GM18951 (cell line): ENCODE measurements around the gene FBRS.

ENCODE experiments used
- POLR2A ChIP-seq: IDR thresholded peaks from 4 replicates; pipeline ENCODE4 v1.6.1; 2011; ENCODE audit warnings: mild to moderate bottlenecking; ENCODE audit not compliant: insufficient read length, insufficient read depth; ENCODE audit errors: extremely low read depth
- in situ Hi-C: fragments of 300-500 bp; cut with MboI; formaldehyde crosslinking; loops from one replicate; pipeline ENCODE4 v1.12.0; 2022; ENCODE audit warnings: low sequenced_read_pairs, mixed read lengths, inconsistent platforms; ENCODE audit not compliant: unreplicated experiment

The FBRS gene

GRCh38 chr16:30628628-30629540, 29.3 kb upstream of the FBRS start:
- in situ Hi-C loops: loop anchor here (25.0 kb wide), 1 partner anchor 1167 kb away; the partner anchor contains the start of genes BOLA2, SLX1B and SULT1A4
- no peak for TF ChIP-seq POLR2A

- in situ Hi-C loops: loop anchor here (25.0 kb wide), 1 partner anchor 1170 kb away; the partner anchor contains the start of genes BOLA2, SLX1B and SULT1A4
Observed at GRCh38 chr16:30632454-30632853, 25.8 kb upstream of the FBRS start.

- in situ Hi-C loops: loop anchor here (25.0 kb wide), 1 partner anchor 1171 kb away; the partner anchor contains the start of genes BOLA2, SLX1B and SULT1A4
- TF ChIP-seq POLR2A: no peak
Observed at GRCh38 chr16:30633526-30633925, 24.7 kb upstream of the FBRS start.

GRCh38 chr16:30636599-30636998, 21.6 kb upstream of the FBRS start:
- TF ChIP-seq POLR2A: no peak
- in situ Hi-C loops: loop anchor here (25.0 kb wide), 1 partner anchor 1174 kb away; the partner anchor contains the start of genes BOLA2, SLX1B and SULT1A4

GRCh38 chr16:30637139-30637538, 21.1 kb upstream of the FBRS start:
- in situ Hi-C loops: loop anchor here (25.0 kb wide), 1 partner anchor 1175 kb away; the partner anchor contains the start of genes BOLA2, SLX1B and SULT1A4

GRCh38 chr16:30637944-30638343, 20.3 kb upstream of the FBRS start:
- TF ChIP-seq POLR2A: no peak
- in situ Hi-C loops: loop anchor here (25.0 kb wide), 1 partner anchor 1176 kb away; the partner anchor contains the start of genes BOLA2, SLX1B and SULT1A4

- no peak for TF ChIP-seq POLR2A
Observed at GRCh38 chr16:30641378-30641982, 16.8 kb upstream of the FBRS start.

GRCh38 chr16:30644334-30644830, 13.8 kb upstream of the FBRS start:
- no peak for TF ChIP-seq POLR2A
- in situ Hi-C loops: loop anchor here (25.0 kb wide), 1 partner anchor 1182 kb away; the partner anchor contains the start of genes BOLA2, SLX1B and SULT1A4

More at GRCh38 chr16:30641378-30641982, 16.8 kb upstream of the FBRS start:
- in situ Hi-C loops: loop anchor here (25.0 kb wide), 1 partner anchor 1179 kb away; the partner anchor contains the start of genes BOLA2, SLX1B and SULT1A4

GRCh38 chr16:30645727-30646126, 12.5 kb upstream of the FBRS start:
- in situ Hi-C loops: loop anchor here (25.0 kb wide), 1 partner anchor 1183 kb away; the partner anchor contains the start of genes BOLA2, SLX1B and SULT1A4
- TF ChIP-seq POLR2A: no peak

- TF ChIP-seq POLR2A: no peak
- in situ Hi-C loops: loop anchor here (25.0 kb wide), 1 partner anchor 1185 kb away; the partner anchor contains the start of genes BOLA2, SLX1B and SULT1A4
Observed at GRCh38 chr16:30647274-30647571, 11.0 kb upstream of the FBRS start.

- TF ChIP-seq POLR2A: peak; percentile 40
Observed at GRCh38 chr16:30649725-30650368, 8.4 kb upstream of the FBRS start.

GRCh38 chr16:30650369-30651123, 7.7 kb upstream of the FBRS start, which contains the start of gene PRR14:
Gene PRR14 (plus strand): TSS chr16:30650960. CDS start chr16:30651646, 686 bp downstream.
- TF ChIP-seq POLR2A: peak; percentile 55
- in situ Hi-C loops: no loop called here

More at GRCh38 chr16:30649725-30650368, 8.4 kb upstream of the FBRS start:
- in situ Hi-C loops: loop anchor here (25.0 kb wide), 1 partner anchor 1188 kb away; the partner anchor contains the start of genes BOLA2, SLX1B and SULT1A4
